Heart right ventricle (tissue), 16 donors: ENCODE measurements around the gene NDFIP1. TPM values are rescaled to one million over a fixed set of nuclear protein-coding genes. Genes with fewer than 3 reads are reported as not detected.
A peak's percentile ranks its signal among the peaks of the same experiment; 100 is the strongest.
"Not testable (repeated sequence)": the region's sequence is repeated elsewhere in the genome, so short reads cannot be mapped to it uniquely, and the experiment has no call there.

Experiments
- ATAC-seq, 8 donors: fragments of 200-7000 bp; cut with Tn5 transposase; one replicate each; pipeline ENCODE4 v1.9.1; 2020; ENCODE audit warnings: mild to moderate bottlenecking in 8 of 8, moderate library complexity in 8 of 8, moderate number of reproducible peaks in 1 of 8
- DNase-seq, 2 donors: peaks; one replicate each; pipeline ENCODE4 v3.0.0-alpha.2; 2020
- H3K27ac ChIP-seq, 10 donors: fragments of 200-600 bp; sonication (generic) in 2 of 10; one replicate each; pipeline versions ENCODE4 v1.5.0 to v1.8.0; 2020 to 2022; ENCODE audit warnings: mild to moderate bottlenecking in 3 of 10
- H3K27me3 ChIP-seq, 7 donors: fragments of 200-600 bp; one replicate each; pipeline ENCODE4 v1.8.0; 2021 to 2022; ENCODE audit warnings: mild to moderate bottlenecking in 2 of 7
- H3K36me3 ChIP-seq, 9 donors: fragments of 200-600 bp; sonication (generic) in 1 of 9; one replicate each; pipeline versions ENCODE4 v1.5.0 to v1.8.0; 2020 to 2022; ENCODE audit warnings: mild to moderate bottlenecking in 2 of 9
- H3K4me1 ChIP-seq, 9 donors: fragments of 200-600 bp; sonication (generic) in 1 of 9; one replicate each; pipeline versions ENCODE4 v1.5.0 to v1.8.0; 2020 to 2022; ENCODE audit warnings: mild to moderate bottlenecking in 4 of 9
- H3K4me3 ChIP-seq, 10 donors: fragments of 200-600 bp; sonication (generic) in 2 of 10; one replicate each; pipeline versions ENCODE4 v1.5.0 to v1.8.0; 2020 to 2022; ENCODE audit warnings: mild to moderate bottlenecking in 7 of 10, moderate library complexity in 2 of 10
- H3K9me3 ChIP-seq, 11 donors: fragments of 200-600 bp in 10 of 11; sonication (generic) in 2 of 11; one replicate each; pipeline versions ENCODE4 v1.5.0 to v1.8.0; 2013 to 2022; ENCODE audit warnings: mild to moderate bottlenecking in 2 of 11, control low read depth in 1 of 11, moderate library complexity in 1 of 11
- WGBS, 2 donors: extraction: QIAGEN DNeasy Blood & Tissue Kit; methylation state at CpG; one replicate each; pipeline ENCODE4 v1.1.7; 2013; ENCODE audit warnings: inconsistent platforms in 1 of 2; 5-methylcytosine and 5-hydroxymethylcytosine counted together
- intact Hi-C, 10 donors: fragments of 100-400 bp; cut with DNase I; formaldehyde crosslinking; loops; one replicate each; pipeline versions ENCODE4 v1.11.1 to v1.14.2; 2022
- polyA plus RNA-seq, 2 donors: library from polyadenylated mRNA; stranded (reverse); fragments of 200-250 nt; gene quantifications; one replicate each; pipeline ENCODE4 v1.2.3, GENCODE V29; 2013
- total RNA-seq, 10 donors: library from RNA; stranded (reverse); fragmentation: NEBNext Ultra II Directional in 3 of 10; extraction: Animal tissue kit (Norgen Biotek cat#: 25700) in 3 of 10; gene quantifications; one replicate each; pipeline versions ENCODE4 v1.2.1 to v1.2.4, GENCODE V29; 2021 to 2023
- TF ChIP-seq, protein P1 (sequence below), 9 donors: fragments of 200-600 bp; sonication (generic) in 2 of 9; IDR thresholded peaks; one replicate each; pipeline versions ENCODE4 v1.5.0 to v1.8.0; 2021 to 2022; ENCODE audit warnings: antibody characterized with exemption in 9 of 9, mild to moderate bottlenecking in 5 of 9, moderate library complexity in 1 of 9
- donor health status: Arrhythmogenic right ventricular cardiomyopathy.
- donor health status: ischemic (EF 13 %, LVEDD 7.1; RV severe dilation, severe dysfunction).
- donor health status: healthy with polysubstance abuse.
- donor health status: DM: no; HTN: yes; CAD: no.
- donor health status: DM: no; HTN: no; CAD: no.
- donor health status: ischemic (EF 25% LVEDD 6.9; RV normal size, moderate dysfunction).
- donor health status: ischemic (EF 25% LVEDD 5.7; RV mildly dilated, moderate dysfunction).
- donor health status: healthy.
- donor health status: DM: yes; HTN: yes; CAD: no.
- donor health status: Ischemic cardiomyopathy.
- donor health status: ischemic (EF 35%, LVEDD 5.7; RV mildly dilated, moderate dysfunction).
- donor health status: nonischemic (EF 11% LVEDD 7.7; RV severe dilation, severe dysfunction).
- donor health status: DM: yes; HTN: yes; CAD: no.
- donor health status: PGD.
- donor health status: ischemic (EF 29% LVEDD 5.4; RV normal size, mild dysfunction).
- donor health status: nonischemic (EF 23%, LVEDD 6.1; RV moderate dilation, normal function).

Gene NDFIP1
- total and polyA plus RNA-seq, 12 donors, result 25.2 to 67.4 (median 58.9) TPM

DNA sequence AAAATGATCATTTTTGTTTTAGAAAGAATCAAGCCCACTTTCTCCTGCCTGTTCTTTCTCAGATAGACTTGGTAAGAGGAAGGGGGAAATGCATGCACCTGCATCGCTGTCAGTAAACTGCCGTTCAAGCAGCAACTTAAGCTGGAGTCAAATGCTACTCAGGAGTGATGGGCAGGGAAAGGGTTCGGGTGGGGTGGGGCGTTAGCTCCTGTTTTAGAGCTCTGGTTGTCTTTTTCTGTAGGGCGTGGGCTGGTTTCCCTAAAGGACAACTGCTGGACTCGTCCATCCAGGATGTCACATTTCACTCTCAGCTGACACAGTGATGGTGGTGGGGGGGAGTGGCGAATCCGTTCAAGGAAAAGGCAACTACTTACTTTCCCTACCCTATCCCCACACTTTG, 75.0 kb downstream of the NDFIP1 start:
- no peaks in the 10 kb centered on the region for H3K27me3 ChIP-seq
- no peak overlapping the region for H3K4me3 ChIP-seq
- intact Hi-C loops, result no loop called here
- 91 to 95% methylated on average over 8 of the region's 8 CpGs for WGBS, 2 donors
- H3K27ac ChIP-seq, result no peak overlapping the region
- H3K4me1 ChIP-seq, result peaks cover 0 to 16% (median 5%) of the 10 kb centered on the region in 9 donors
- H3K9me3 ChIP-seq, result no peaks in the 10 kb centered on the region
- no peaks in the 10 kb centered on the region for H3K36me3 ChIP-seq
- DNase-seq, result no peak
- ATAC-seq, result no peak
- TF ChIP-seq, protein P1, sequence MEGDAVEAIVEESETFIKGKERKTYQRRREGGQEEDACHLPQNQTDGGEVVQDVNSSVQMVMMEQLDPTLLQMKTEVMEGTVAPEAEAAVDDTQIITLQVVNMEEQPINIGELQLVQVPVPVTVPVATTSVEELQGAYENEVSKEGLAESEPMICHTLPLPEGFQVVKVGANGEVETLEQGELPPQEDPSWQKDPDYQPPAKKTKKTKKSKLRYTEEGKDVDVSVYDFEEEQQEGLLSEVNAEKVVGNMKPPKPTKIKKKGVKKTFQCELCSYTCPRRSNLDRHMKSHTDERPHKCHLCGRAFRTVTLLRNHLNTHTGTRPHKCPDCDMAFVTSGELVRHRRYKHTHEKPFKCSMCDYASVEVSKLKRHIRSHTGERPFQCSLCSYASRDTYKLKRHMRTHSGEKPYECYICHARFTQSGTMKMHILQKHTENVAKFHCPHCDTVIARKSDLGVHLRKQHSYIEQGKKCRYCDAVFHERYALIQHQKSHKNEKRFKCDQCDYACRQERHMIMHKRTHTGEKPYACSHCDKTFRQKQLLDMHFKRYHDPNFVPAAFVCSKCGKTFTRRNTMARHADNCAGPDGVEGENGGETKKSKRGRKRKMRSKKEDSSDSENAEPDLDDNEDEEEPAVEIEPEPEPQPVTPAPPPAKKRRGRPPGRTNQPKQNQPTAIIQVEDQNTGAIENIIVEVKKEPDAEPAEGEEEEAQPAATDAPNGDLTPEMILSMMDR (IDR thresholded peaks at IDR 0.05), result no peak

- ATAC-seq, result peak in 3 of 8 donors; percentile 8 to 45 (median 38)
These were observed 76.4 kb downstream of the NDFIP1 start for GRCh38 chr5:142184988-142185387.

GRCh38 chr5:142186514-142186856, 77.9 kb downstream of the NDFIP1 start:
- H3K4me3 ChIP-seq, result no peak overlapping the region
- TF ChIP-seq, protein P1 (IDR thresholded peaks at IDR 0.05), result no peak
- no peaks in the 10 kb centered on the region for H3K9me3 ChIP-seq
- ATAC-seq (no peak), DNase-seq (no peak)
- peaks cover 0 to 16% (median 5%) of the 10 kb centered on the region in 9 donors for H3K4me1 ChIP-seq
- intact Hi-C loops, result no loop called here
- no peaks in the 10 kb centered on the region for H3K36me3 ChIP-seq
- no peaks in the 10 kb centered on the region for H3K27me3 ChIP-seq
- no peak overlapping the region for H3K27ac ChIP-seq

More at GRCh38 chr5:142184988-142185387, 76.4 kb downstream of the NDFIP1 start:
- Histone ChIP-seq H3K36me3 (no peaks in the 10 kb centered on the region), H3K27me3 (no peaks in the 10 kb centered on the region), H3K9me3 (no peaks in the 10 kb centered on the region), H3K4me3 (no peak overlapping the region), H3K27ac (no peak overlapping the region), H3K4me1 (peaks cover 0 to 16% (median 5%) of the 10 kb centered on the region in 9 donors)
- intact Hi-C loops, result no loop called here
- no peak for DNase-seq
- WGBS, 2 donors, result 59 to 61% methylated on average over 9 of the region's 9 CpGs
- TF ChIP-seq, protein P1 (IDR thresholded peaks at IDR 0.05), result no peak

GRCh38 chr5:142186857-142187594, 78.4 kb downstream of the NDFIP1 start:
- Histone ChIP-seq H3K9me3 (no peaks in the 10 kb centered on the region), H3K4me1 (peaks cover 0 to 17% (median 5%) of the 10 kb centered on the region in 9 donors), H3K27me3 (no peaks in the 10 kb centered on the region), H3K36me3 (no peaks in the 10 kb centered on the region), H3K27ac (no peak overlapping the region), H3K4me3 (no peak overlapping the region)
- DNase-seq, result no peak
- TF ChIP-seq, protein P1 (IDR thresholded peaks at IDR 0.05), result no peak
- intact Hi-C loops, result no loop called here
- ATAC-seq, result peak in 1 of 8 donors; percentile 18
- 56 to 61% methylated on average over 11 of the region's 11 CpGs for WGBS, 2 donors

DNA sequence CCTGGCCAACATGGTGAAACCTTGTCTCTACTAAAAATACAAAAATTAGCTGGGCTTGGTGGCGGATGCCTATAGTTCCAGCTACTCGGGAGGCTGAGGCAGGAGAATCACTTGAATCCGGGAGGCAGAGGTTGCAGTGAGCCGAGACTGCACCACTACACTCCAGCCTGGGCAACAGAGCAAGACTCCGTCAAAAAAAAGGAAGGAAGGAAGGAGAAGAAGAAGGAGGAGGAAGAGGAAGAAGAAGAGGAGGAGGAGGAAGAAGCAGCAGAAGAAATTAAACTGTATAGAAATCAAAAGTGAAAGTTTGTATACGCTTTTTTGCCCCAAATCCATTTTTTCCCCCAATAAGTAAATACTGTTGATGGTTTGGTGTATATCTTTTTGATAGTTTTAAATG, 80.1 kb downstream of the NDFIP1 start:
- intact Hi-C loops, H3K27ac ChIP-seq, DNase-seq, ATAC-seq, H3K4me3 ChIP-seq, H3K27me3 ChIP-seq, H3K9me3 ChIP-seq, H3K36me3 ChIP-seq: not testable (repeated sequence)
- WGBS, 2 donors, result 90 to 92% methylated on average over 6 of the region's 6 CpGs
- peaks cover 0 to 31% (median 8%) of the 10 kb centered on the region in 9 donors for H3K4me1 ChIP-seq
